Measurements from ENCODE around the gene FOXP1. TPM values are rescaled to one million over a fixed set of nuclear protein-coding genes. Genes with fewer than 3 reads are reported as not detected.
"Not testable (repeated sequence)": the region's sequence is repeated elsewhere in the genome, so short reads cannot be mapped to it uniquely, and the experiment has no call there.

The FOXP1 gene
- total RNA-seq, 4 donors from 2014 or later: 54.2 to 152 (median 129) TPM

DNA sequence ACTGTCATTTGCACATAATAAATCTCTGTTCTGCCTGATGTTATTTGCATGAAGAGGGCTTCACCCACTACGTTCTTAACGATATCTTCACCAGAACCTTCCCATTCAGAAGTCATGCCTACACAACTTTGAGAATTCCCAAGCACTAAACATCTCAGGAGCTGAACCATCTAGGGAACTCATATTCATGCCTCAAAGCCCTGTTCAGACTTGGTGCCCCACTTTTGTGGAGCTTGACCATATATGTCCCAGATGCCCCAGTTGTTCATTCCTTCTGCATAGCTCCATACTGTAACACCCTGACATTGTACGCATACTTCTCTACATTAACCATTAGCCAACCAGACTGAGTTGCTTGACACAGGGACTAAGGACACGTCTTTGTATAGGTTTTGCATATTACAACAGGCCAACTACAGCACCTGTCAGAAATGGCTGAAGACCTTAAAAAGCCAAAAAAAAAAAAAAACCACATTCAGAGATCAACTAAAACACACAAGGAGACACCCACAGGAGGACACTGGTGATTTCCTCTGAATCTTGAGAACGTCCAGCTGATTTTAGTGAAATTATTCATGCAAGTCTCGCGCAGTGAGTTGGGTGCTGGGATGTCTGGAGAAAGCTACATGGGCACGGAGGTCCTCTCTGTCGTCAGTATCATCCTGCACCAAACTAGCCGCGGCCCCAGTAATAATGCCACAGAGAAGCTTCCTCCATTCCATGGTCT, 141.4 kb downstream of the FOXP1 start:
- no peak for DNase-seq
- no peak overlapping the region for H3K4me3 ChIP-seq
- H3K4me1 ChIP-seq: no peaks in the 10 kb centered on the region
- no peaks in the 10 kb centered on the region for H3K27me3 ChIP-seq
- no peak overlapping the region for H3K27ac ChIP-seq
- no peaks in the 10 kb centered on the region for H3K9me3 ChIP-seq
- no peaks in the 10 kb centered on the region for H3K36me3 ChIP-seq
- TF ChIP-seq, protein P1, sequence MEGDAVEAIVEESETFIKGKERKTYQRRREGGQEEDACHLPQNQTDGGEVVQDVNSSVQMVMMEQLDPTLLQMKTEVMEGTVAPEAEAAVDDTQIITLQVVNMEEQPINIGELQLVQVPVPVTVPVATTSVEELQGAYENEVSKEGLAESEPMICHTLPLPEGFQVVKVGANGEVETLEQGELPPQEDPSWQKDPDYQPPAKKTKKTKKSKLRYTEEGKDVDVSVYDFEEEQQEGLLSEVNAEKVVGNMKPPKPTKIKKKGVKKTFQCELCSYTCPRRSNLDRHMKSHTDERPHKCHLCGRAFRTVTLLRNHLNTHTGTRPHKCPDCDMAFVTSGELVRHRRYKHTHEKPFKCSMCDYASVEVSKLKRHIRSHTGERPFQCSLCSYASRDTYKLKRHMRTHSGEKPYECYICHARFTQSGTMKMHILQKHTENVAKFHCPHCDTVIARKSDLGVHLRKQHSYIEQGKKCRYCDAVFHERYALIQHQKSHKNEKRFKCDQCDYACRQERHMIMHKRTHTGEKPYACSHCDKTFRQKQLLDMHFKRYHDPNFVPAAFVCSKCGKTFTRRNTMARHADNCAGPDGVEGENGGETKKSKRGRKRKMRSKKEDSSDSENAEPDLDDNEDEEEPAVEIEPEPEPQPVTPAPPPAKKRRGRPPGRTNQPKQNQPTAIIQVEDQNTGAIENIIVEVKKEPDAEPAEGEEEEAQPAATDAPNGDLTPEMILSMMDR (IDR thresholded peaks at IDR 0.05): no peak
- TF ChIP-seq POLR2A (IDR thresholded peaks at IDR 0.05): no peak
- intact Hi-C loops (cut with DNase I; ENCODE audit: low total_unique reads): no loop called here

DNA sequence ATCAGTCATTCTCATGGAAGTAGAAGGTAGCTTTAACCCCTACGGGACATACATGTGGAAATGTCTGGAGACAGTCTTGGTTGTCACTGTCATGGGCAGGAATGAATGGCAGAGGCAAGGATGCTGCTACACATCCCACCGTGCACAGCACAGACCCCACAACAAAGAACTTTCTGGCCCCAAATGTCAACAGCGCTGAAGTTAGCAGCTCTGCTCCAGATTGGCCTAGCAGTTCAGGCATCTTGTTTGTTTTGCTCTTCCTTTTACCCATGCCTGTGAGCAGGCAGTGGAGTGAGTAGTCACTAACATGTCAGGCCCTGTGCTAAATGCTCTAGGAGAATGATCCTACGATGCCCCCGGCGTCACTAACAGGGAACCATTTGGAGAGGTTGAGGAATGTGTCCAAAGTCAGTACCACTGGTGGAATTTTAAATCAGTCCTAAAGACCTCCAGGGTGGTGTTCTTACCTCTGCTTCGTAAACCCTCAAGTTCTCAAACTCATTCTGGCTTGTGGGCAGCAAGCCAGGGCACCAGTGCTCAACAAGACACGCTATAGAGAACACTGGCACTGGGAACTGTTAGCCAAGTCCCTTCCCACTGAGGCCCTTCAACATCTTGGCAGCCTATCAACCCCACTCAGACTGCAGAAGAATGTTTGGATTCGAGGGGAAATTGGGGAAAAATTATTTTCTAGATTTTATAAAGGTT, 142.2 kb downstream of the FOXP1 start:
- DNase-seq: no peak
- Histone ChIP-seq H3K4me1 (no peaks in the 10 kb centered on the region), H3K36me3 (no peaks in the 10 kb centered on the region), H3K4me3 (no peak overlapping the region), H3K27me3 (no peaks in the 10 kb centered on the region), H3K9me3 (no peaks in the 10 kb centered on the region), H3K27ac (no peak overlapping the region)
- intact Hi-C loops (cut with DNase I; ENCODE audit: low total_unique reads): no loop called here
- no peak for TF ChIP-seq POLR2A (IDR thresholded peaks at IDR 0.05)
- TF ChIP-seq, protein P1 (IDR thresholded peaks at IDR 0.05): no peak

DNA sequence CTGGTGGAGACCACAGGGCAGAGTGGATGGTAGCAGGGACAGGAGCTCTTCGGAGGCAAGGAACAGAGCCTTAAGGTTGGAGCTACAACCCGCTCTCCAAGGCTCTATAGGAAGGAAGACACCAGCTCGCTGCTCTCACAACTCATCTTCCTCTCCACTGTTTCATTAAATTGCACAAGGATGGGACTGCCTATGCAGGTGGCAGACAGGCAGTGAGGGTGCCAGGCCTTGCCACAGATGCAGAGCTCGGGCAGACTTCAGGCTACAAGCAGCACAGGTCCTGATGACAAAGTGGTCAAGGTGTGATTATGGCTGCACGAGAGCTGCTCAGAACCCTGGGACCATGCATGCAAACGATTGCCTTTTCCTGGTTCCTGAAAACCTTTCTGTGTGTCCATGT, 144.6 kb downstream of the FOXP1 start:
- TF ChIP-seq, protein P1 (IDR thresholded peaks at IDR 0.05): no peak
- TF ChIP-seq POLR2A (IDR thresholded peaks at IDR 0.05): no peak
- H3K4me3 ChIP-seq: no peak overlapping the region
- no peaks in the 10 kb centered on the region for H3K36me3 ChIP-seq
- no peaks in the 10 kb centered on the region for H3K9me3 ChIP-seq
- H3K27ac ChIP-seq: no peak overlapping the region
- no peak for DNase-seq
- intact Hi-C loops (cut with DNase I; ENCODE audit: low total_unique reads): no loop called here
- no peaks in the 10 kb centered on the region for H3K4me1 ChIP-seq
- H3K27me3 ChIP-seq: no peaks in the 10 kb centered on the region

DNA sequence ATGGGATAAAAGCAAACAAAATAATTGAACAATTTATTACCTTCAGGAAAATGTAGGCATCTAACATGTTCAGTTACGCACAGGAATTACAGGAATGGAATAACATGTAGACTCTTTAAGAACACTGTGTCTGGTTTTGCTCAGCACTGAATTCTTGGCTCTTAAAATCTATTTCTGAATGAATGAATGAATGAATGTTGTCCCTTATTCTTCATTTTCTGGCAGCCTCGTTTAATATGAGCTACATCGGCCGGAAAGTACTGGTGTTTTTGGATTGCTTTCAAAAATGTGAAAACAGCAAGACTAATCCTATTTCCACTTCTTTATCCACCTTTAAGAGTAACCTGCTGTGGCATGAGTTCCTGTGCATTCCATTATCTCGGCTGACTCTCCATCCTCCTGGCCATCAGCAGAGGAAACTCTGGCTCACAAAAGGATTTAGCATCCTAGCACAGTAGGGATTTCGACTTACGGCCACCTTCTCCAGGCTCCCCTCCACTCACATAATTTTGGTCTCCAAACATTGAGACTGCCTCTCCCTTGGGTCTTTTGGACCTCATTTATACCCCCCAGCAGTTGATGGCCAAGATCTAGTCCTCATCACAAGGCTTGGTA, 145.3 kb downstream of the FOXP1 start:
- H3K27ac ChIP-seq: no peak overlapping the region
- no peak for TF ChIP-seq POLR2A (IDR thresholded peaks at IDR 0.05)
- TF ChIP-seq, protein P1 (IDR thresholded peaks at IDR 0.05): no peak
- no peak overlapping the region for H3K4me3 ChIP-seq
- H3K27me3 ChIP-seq: no peaks in the 10 kb centered on the region
- H3K4me1 ChIP-seq: no peaks in the 10 kb centered on the region
- H3K36me3 ChIP-seq: no peaks in the 10 kb centered on the region
- intact Hi-C loops (cut with DNase I; ENCODE audit: low total_unique reads): no loop called here
- no peaks in the 10 kb centered on the region for H3K9me3 ChIP-seq
- DNase-seq: no peak

DNA sequence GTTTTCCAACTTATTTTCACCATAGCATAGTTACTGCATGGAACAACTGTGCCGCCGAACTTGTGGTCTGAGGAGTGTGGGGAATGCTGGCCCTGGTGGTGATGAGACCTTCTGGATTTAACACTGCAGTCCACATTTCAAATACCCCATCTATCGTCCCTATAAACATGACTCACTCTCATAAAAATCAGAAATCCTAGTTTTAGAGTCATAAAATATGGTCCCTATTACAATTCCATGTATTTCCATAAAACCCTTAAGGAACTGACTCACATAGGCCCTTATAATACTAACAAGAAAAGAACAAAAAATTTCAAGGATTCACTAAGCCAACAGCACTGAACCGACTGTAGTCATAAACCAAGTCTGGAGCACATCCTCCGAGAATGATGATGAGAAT, 147.2 kb downstream of the FOXP1 start:
- H3K27me3 ChIP-seq: no peaks in the 10 kb centered on the region
- intact Hi-C loops (cut with DNase I; ENCODE audit: low total_unique reads): no loop called here
- H3K9me3 ChIP-seq: no peaks in the 10 kb centered on the region
- H3K4me3 ChIP-seq: no peak overlapping the region
- H3K36me3 ChIP-seq: no peaks in the 10 kb centered on the region
- H3K4me1 ChIP-seq: no peaks in the 10 kb centered on the region
- TF ChIP-seq, protein P1 (IDR thresholded peaks at IDR 0.05): no peak
- no peak for TF ChIP-seq POLR2A (IDR thresholded peaks at IDR 0.05)
- no peak for DNase-seq
- no peak overlapping the region for H3K27ac ChIP-seq

DNA sequence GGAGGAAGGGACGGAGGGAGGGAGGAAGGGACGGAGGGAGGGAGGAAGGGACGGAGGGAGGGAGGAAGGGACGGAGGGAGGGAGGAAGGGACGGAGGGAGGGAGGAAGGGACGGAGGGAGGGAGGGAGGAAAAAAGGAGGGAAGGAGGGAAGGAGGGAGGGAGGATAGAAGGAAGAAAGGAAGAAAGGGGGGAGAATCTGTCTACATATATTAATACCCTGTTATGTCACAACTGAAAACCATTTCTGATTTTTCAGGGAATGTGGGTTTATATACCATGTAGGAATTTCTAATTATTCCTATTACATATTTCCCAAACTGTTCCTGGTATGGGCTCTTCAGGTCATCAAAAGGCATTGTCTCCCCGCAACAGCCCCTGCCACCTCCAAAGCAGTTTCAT, 147.7 kb downstream of the FOXP1 start:
- H3K27me3 ChIP-seq; intact Hi-C loops (cut with DNase I; ENCODE audit: low total_unique reads); H3K4me1 ChIP-seq; H3K4me3 ChIP-seq; H3K9me3 ChIP-seq; H3K36me3 ChIP-seq; DNase-seq; H3K27ac ChIP-seq: not testable (repeated sequence)

Measured in uterus (tissue), 4 donors.